Measurements from ENCODE around the gene CORO7.

Gene CORO7

DNA sequence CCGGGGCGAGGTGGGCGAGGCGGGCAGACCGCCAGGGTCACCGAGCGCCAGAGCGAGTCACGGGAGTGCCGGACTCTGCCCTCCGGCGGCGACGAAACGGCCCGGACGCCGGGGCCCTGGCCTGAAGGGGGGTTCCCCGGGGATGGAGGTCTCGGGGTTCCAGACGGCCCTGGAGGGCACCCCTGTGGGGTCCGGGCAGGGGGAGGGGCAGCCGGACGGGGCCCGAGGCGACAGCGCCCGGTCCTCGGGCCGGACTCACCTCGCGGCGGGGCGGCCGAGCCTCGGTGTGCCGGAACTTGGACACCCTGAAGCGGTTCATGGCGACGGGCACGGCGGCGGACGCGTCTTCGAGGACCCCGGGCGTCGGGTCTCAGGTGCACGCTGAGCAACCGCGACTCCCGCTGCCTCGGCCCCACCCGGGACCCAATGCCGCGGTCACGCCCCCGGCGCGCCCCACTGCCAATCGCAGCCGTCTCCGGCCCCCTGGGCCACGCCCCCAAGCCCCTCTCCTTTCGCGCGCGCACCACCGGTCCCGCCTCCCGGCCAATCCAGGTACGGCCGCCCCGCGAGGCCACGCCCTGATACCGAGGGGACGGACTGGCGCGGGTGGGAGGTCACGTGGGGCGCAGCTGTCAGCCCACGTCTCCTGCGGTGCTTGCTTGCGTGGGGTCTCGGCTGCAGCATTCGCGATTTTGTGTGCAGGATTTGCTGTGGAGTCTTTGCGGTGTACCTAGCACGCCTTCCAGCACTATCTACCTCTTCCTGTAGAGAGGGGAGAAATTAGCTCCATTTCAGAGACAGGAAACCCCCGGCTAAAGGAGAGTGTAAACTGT lies at the start of gene CORO7:
TSS of gene CORO7 (minus strand) at position 397 of the 833 bp plus-strand sequence. CDS start at position 319, 78 bp downstream.
- H3K4me3 Mint-ChIP-seq, result peak within 1 kb of the TSS; percentile 97
- H3K4me1 Mint-ChIP-seq, result peaks cover 23% of the 10 kb centered on the region
- ATAC-seq (ENCODE audit: low read depth) (peak; percentile 65), DNase-seq (ENCODE audit: low spot score in 2 of 2) (peak; percentile 98 to 100)
- peak within 1 kb of the TSS; percentile 99 for H3K27ac Mint-ChIP-seq
- H3K9me3 Mint-ChIP-seq, result no peaks in the 10 kb centered on the region
- H3K27me3 Mint-ChIP-seq, result no peaks in the 10 kb centered on the region
- peaks cover 12% of the 10 kb centered on the region for H3K36me3 Mint-ChIP-seq

DNA sequence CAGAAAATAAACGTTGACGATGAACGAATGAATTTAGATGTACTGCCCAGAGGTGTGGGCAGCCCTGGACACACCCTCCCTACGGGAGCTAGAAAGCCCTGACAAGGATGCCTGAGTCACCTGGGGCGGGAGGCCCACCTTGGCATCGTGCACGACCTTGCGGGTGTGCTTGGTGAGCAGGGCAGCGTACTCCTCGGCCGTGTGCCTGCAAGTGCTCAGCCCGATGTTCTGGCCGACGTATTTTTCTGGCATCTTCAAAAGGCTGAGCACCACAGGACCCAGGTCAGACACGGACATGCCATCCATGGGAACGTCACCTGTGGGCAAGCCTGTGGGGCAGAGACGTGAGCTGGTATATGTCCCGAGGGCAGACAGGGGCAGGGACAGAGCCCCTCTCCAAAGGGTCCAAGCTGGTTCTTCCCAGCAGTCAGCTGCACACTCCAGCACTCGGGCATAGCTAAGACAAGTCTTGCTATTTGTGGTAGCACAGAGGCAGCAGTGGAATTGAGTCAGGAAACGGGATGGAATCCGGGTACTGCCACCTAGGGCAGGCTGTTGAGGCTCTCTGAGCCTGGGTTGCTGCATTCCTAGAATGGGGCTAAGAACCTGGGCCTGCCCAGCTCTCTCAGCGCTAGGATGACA lies 47.2 kb upstream of the CORO7 start:
- DNase-seq (ENCODE audit: low spot score in 2 of 2), result no peak
- no peak for ATAC-seq (ENCODE audit: low read depth)
- H3K27ac Mint-ChIP-seq, result peak overlapping the region; percentile 21
- H3K4me3 Mint-ChIP-seq, result no peak overlapping the region
- no peaks in the 10 kb centered on the region for H3K9me3 Mint-ChIP-seq
- peaks cover 5% of the 10 kb centered on the region for H3K4me1 Mint-ChIP-seq
- peaks cover 18% of the 10 kb centered on the region for H3K36me3 Mint-ChIP-seq
- no peaks in the 10 kb centered on the region for H3K27me3 Mint-ChIP-seq

DNA sequence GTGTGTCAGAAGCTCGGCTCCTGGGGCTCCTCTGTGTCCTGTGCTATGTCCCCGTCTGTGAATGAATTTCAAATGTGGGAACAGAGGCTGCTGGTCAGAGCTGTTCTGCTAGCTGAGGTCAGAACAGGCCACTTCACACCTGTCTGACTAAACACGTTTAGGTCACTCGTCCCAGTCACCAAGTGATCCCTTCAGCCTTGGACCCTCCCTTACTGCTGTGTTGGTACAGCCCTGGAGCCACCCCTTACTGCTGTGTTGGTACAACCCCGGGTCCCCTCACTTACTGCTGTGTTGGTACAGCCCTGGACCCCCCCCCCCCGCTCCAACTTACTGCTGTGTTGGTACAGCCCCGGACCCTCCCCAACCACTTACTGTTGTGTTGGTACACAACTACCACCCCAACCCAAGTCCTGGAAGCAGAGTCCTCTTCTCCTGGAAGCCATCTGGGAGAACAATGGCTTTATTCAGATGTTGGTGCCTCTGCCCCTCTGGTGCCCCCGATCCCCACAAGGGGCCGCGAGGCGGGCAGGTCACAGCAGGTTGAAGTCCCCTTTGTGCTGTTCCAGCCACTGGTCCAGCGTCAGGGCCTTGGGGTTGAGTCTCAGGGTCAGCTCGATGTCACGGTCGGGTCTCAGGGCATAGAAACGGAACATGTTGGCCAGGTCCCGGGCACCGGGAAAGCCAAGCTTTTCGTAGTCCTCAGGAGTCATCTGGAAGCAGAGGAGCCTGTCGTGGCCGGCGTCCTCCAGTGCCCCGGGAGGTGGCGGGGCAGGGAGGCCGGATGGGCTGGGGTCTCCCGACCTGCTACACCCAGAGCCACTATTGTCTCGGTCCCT lies 45.1 kb upstream of the CORO7 start:
- no peak overlapping the region for H3K27ac Mint-ChIP-seq
- H3K4me1 Mint-ChIP-seq, result peaks cover 5% of the 10 kb centered on the region
- no peaks in the 10 kb centered on the region for H3K9me3 Mint-ChIP-seq
- peaks cover 17% of the 10 kb centered on the region for H3K36me3 Mint-ChIP-seq
- ATAC-seq (ENCODE audit: low read depth), result no peak
- no peak for DNase-seq (ENCODE audit: low spot score in 2 of 2)
- no peaks in the 10 kb centered on the region for H3K27me3 Mint-ChIP-seq
- no peak overlapping the region for H3K4me3 Mint-ChIP-seq

DNA sequence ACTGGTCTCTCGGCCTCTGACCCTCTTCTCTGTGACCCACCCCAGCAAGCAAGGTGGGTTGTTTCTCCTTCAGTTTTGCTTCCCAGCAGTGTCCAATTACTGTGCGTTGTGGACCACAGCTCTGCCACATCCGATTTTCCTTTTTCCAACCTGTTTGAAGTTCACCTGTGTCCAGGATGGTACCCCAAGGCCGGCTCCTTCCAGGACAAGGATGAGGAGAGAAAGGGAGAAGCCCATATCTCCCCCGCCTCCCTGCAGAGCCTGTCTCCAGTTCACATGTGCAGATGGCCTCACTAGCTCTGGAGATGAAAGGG lies 44.5 kb upstream of the CORO7 start:
- H3K27ac Mint-ChIP-seq, result no peak overlapping the region
- H3K36me3 Mint-ChIP-seq, result peaks cover 17% of the 10 kb centered on the region
- no peaks in the 10 kb centered on the region for H3K9me3 Mint-ChIP-seq
- no peak for ATAC-seq (ENCODE audit: low read depth)
- no peak overlapping the region for H3K4me3 Mint-ChIP-seq
- H3K4me1 Mint-ChIP-seq, result peaks cover 5% of the 10 kb centered on the region
- no peak for DNase-seq (ENCODE audit: low spot score in 2 of 2)
- no peaks in the 10 kb centered on the region for H3K27me3 Mint-ChIP-seq

DNA sequence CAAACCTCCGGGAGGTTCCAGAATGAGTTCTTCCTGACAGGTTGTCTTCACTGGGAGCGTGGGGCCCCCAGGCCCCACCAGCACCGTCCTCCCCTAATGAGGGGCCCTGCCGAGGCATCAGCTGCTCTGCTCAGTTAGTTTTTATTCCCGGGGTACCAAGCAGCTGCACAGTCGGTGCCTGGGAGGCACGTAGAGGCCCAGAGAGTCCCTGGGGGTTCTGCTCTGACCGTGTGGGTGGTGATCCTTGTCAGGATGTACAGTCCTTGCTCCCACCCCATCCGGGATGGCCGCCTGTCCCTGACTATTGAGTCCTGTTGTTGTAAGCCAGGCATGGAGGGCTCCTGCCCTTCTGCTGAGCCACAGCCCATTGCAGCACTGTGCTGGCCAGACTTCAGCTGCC lies 39.6 kb upstream of the CORO7 start:
- no peak overlapping the region for H3K27ac Mint-ChIP-seq
- no peaks in the 10 kb centered on the region for H3K9me3 Mint-ChIP-seq
- H3K4me3 Mint-ChIP-seq, result no peak overlapping the region
- H3K27me3 Mint-ChIP-seq, result no peaks in the 10 kb centered on the region
- ATAC-seq (ENCODE audit: low read depth), result no peak
- DNase-seq (ENCODE audit: low spot score in 2 of 2), result no peak
- peaks cover 16% of the 10 kb centered on the region for H3K36me3 Mint-ChIP-seq
- peaks cover 5% of the 10 kb centered on the region for H3K4me1 Mint-ChIP-seq

DNA sequence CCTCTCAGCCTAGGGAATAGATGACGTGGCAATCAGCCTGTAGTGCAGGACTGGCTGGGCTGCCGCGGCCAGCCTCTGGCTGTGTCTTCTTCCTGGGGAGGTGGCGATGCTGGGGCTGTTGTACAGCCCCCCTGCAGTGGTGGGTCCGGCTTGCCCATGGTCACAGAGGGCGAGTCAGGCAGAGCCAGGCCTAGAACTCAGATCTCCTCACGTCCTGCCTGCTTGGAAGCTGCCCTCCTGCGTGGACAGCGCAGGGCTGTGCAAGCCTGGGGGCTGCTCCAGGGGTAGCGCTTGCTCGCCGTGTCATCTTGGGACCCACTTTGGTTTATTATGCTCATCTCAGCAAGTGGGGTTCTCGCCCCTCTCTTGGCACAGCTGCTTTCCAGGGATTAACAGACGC lies 38.7 kb upstream of the CORO7 start:
- DNase-seq (ENCODE audit: low spot score in 2 of 2), result no peak
- Mint-ChIP-seq H3K36me3 (peaks cover 14% of the 10 kb centered on the region), H3K4me3 (no peak overlapping the region), H3K27me3 (no peaks in the 10 kb centered on the region), H3K27ac (peak overlapping the region; percentile 14), H3K4me1 (peaks cover 5% of the 10 kb centered on the region), H3K9me3 (no peaks in the 10 kb centered on the region)
- ATAC-seq (ENCODE audit: low read depth), result no peak

DNA sequence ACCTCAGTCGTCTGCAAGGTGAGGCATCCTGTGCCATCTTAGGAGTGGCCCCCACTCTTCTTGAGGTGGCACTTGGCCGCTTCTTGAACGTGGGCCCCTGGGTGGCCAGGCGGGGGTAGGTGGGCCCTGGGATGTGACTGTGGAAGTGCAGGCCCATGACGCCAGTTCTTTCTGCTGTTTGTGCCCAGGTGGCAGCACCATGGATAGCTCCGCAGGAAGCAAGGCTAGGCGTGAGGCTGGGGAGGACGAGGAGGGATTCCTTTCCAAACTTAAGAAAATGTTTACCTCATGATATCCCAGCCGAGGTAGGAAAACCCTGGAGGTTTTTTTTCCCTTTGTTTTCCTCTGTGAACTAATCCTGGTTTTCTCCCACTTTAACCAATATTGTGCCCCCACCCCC lies 38.2 kb upstream of the CORO7 start:
- ATAC-seq (ENCODE audit: low read depth) (no peak), DNase-seq (ENCODE audit: low spot score in 2 of 2) (no peak)
- Mint-ChIP-seq H3K27ac (no peak overlapping the region), H3K4me3 (no peak overlapping the region), H3K9me3 (no peaks in the 10 kb centered on the region), H3K27me3 (no peaks in the 10 kb centered on the region), H3K36me3 (peaks cover 14% of the 10 kb centered on the region), H3K4me1 (peaks cover 5% of the 10 kb centered on the region)

DNA sequence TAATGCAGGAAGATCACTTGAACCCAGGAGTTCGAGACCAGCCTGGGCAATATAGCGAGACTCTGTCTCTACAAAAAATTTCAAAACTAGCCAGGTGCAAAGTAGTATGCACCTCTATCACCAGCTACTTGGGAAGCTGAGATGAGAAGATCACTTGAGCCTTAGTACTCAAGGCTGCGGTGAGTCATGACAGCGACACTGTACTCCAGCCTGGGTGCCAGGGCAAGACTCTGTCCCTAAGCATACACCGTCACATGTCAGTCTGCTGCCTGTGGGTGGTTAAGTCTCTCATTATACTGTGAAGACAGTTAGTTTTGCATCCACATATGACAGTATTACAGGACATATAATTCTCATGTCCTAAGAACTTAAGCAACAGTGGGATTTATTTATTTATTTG lies 36.3 kb upstream of the CORO7 start:
- H3K4me3 Mint-ChIP-seq, result no peak overlapping the region
- peak overlapping the region; percentile 43 for H3K27ac Mint-ChIP-seq
- DNase-seq (ENCODE audit: low spot score in 2 of 2) (no peak), ATAC-seq (ENCODE audit: low read depth) (no peak)
- H3K9me3 Mint-ChIP-seq, result no peaks in the 10 kb centered on the region
- no peaks in the 10 kb centered on the region for H3K27me3 Mint-ChIP-seq
- no peaks in the 10 kb centered on the region for H3K4me1 Mint-ChIP-seq
- peaks cover 10% of the 10 kb centered on the region for H3K36me3 Mint-ChIP-seq

DNA sequence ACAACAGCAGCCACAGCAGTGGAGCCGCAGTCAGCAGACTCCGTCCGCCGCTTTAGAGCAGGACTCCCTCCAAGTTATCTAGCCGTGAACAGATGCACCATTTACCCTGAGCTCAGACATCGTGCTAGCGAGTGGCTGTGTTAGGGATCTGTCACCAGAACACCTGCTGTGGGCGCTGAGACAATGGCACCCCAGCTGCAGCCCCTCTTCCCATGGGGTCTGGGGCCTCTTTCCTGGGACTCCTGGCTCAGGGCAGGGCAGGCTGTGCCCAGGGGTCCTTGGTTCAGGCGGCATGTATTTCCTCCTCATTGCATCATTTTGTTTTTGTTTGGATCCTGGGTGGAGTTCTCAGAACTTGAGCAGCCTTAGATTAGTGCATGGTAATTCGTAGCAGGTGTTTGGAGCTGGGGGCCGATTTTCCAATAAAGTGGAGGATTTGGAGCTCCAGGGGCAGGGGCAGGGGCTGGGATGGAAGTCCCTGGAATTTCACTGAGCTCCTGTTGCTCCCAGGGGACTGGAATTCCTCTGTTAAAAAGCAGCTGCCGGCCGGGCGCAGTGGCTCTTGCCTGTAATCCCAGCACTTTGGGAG lies 34.6 kb upstream of the CORO7 start:
- Mint-ChIP-seq H3K4me3 (no peak overlapping the region), H3K36me3 (peaks cover 8% of the 10 kb centered on the region)

DNA sequence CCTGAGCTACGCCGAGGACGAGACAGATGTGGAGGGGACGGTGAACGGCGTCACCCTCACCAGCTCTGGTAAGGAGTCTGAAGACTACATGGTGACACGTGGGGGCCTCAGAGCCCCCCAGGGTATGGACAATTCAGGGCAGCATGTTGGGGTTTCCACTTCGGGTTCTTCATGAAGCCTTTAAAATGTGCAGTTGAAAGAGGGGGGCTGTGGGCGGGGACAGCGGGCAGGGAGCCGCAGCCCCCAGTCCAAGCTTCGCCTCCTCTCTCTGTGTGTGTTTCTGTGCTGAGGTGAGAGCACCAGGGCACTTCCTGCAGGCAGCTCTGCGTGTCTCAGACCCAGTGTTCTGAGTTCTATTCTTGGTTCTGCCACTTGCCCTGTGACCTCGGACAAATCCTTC lies 34.0 kb upstream of the CORO7 start:
- DNase-seq (ENCODE audit: low spot score in 2 of 2) (no peak), ATAC-seq (ENCODE audit: low read depth) (no peak)
- H3K27ac Mint-ChIP-seq, result no peak overlapping the region
- H3K4me3 Mint-ChIP-seq, result no peak overlapping the region
- peaks cover 8% of the 10 kb centered on the region for H3K36me3 Mint-ChIP-seq
- no peaks in the 10 kb centered on the region for H3K27me3 Mint-ChIP-seq
- H3K9me3 Mint-ChIP-seq, result no peaks in the 10 kb centered on the region
- H3K4me1 Mint-ChIP-seq, result no peaks in the 10 kb centered on the region

More for the DNA sequence above, 34.6 kb upstream of the CORO7 start:
- DNase-seq (ENCODE audit: low spot score in 2 of 2) (no peak), ATAC-seq (ENCODE audit: low read depth) (no peak)
- Mint-ChIP-seq H3K9me3 (no peaks in the 10 kb centered on the region), H3K27ac (no peak overlapping the region), H3K27me3 (no peaks in the 10 kb centered on the region), H3K4me1 (no peaks in the 10 kb centered on the region)

DNA sequence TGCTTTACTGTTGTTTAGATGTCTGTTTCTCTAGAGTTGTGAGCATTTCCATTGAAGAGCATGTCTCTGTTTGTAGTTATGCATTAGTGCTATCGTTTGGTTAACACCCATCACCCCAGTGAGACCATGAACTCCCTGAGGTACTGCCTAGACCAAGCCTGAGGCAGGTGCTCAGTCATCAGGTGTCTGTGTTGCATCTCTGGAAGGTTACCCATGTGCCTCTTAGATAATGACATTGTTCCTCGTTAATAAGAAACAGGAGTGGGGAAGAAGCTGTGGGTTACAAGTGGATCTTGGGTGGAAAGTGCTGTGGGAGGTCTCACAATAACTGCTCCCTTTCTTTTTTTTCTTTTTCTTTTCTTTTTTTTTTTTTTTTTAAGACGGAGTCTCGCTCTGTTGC lies 27.6 kb upstream of the CORO7 start:
- H3K4me3 Mint-ChIP-seq, result no peak overlapping the region
- no peak for ATAC-seq (ENCODE audit: low read depth)
- H3K27ac Mint-ChIP-seq, result no peak overlapping the region
- DNase-seq (ENCODE audit: low spot score in 2 of 2), result no peak
- no peaks in the 10 kb centered on the region for H3K4me1 Mint-ChIP-seq
- peaks cover 38% of the 10 kb centered on the region for H3K36me3 Mint-ChIP-seq
- H3K9me3 Mint-ChIP-seq, result no peaks in the 10 kb centered on the region
- no peaks in the 10 kb centered on the region for H3K27me3 Mint-ChIP-seq

DNA sequence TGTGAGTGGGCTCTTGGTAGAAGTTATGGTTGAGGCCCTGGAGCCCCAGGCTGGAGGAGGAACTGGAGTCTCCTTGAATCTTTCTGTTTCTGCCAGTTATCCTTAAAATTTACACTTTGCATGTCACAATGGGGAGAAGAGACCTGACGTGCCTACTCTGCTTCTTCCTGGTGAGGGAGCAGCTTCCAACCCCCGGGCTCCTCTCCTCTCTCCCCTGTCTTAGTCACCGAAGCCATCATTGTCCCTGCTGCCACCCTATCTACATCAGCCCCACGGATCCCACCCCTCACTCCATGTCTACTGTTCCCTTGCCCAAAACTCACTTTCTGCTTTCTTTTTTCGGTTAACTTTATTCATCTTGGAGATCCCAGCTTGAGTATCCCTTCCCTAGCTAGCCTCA lies 26.9 kb upstream of the CORO7 start:
- Mint-ChIP-seq H3K9me3 (no peaks in the 10 kb centered on the region), H3K27ac (no peak overlapping the region), H3K27me3 (no peaks in the 10 kb centered on the region), H3K4me1 (no peaks in the 10 kb centered on the region), H3K4me3 (no peak overlapping the region), H3K36me3 (peaks cover 38% of the 10 kb centered on the region)
- DNase-seq (ENCODE audit: low spot score in 2 of 2), result no peak
- ATAC-seq (ENCODE audit: low read depth), result no peak

DNA sequence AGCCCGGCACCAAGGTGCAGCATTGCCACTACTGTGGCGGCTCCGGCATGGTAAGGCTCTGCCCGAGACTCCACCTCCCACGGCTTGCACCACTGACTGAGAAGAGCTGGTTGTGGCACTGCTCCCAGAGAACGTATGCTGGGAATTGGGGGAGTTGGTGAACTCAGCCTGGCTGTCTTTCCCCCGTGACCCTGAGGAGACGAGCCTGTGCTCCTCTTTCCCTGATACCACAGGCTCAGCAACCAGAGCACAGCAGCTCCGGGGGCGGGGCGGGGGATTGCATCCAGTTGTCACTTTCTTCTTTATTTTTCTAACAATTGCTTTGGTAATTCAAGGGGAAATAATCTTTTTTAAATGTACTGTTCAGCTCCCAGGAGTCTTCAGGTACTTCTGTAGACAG lies 26.0 kb upstream of the CORO7 start:
- H3K36me3 Mint-ChIP-seq, result peaks cover 39% of the 10 kb centered on the region
- H3K4me1 Mint-ChIP-seq, result no peaks in the 10 kb centered on the region
- no peak for DNase-seq (ENCODE audit: low spot score in 2 of 2)
- H3K9me3 Mint-ChIP-seq, result no peaks in the 10 kb centered on the region
- ATAC-seq (ENCODE audit: low read depth), result no peak
- H3K27me3 Mint-ChIP-seq, result no peaks in the 10 kb centered on the region
- H3K27ac Mint-ChIP-seq, result no peak overlapping the region
- no peak overlapping the region for H3K4me3 Mint-ChIP-seq

DNA sequence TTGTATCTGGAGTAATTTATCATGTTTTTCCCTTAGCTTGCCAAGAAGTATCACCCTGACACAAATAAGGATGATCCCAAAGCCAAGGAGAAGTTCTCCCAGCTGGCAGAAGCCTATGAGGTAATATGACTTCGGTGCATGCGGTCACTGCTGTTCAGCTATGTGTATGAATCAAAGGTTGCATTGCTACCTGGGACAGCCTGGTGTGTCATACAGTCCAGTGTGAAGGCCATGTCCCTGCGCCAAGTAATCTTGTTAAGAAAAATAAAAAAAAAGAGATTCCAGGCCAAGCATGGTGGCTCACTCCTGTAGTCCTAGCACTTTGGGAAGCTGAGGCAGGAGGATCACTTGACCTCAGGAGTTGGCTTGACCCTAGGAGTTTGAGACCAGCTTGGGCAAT lies 21.0 kb upstream of the CORO7 start:
- DNase-seq (ENCODE audit: low spot score in 2 of 2) (no peak), ATAC-seq (ENCODE audit: low read depth) (no peak)
- Mint-ChIP-seq H3K4me3 (no peak overlapping the region), H3K9me3 (no peaks in the 10 kb centered on the region), H3K36me3 (peaks cover 29% of the 10 kb centered on the region), H3K27me3 (no peaks in the 10 kb centered on the region), H3K4me1 (no peaks in the 10 kb centered on the region), H3K27ac (no peak overlapping the region)

All from memory B cell (primary cell).